ENCODE measurements around the gene SPART.
"Not testable (repeated sequence)": the region's sequence is repeated elsewhere in the genome, so short reads cannot be mapped to it uniquely, and the experiment has no call there.

SPART gene

DNA sequence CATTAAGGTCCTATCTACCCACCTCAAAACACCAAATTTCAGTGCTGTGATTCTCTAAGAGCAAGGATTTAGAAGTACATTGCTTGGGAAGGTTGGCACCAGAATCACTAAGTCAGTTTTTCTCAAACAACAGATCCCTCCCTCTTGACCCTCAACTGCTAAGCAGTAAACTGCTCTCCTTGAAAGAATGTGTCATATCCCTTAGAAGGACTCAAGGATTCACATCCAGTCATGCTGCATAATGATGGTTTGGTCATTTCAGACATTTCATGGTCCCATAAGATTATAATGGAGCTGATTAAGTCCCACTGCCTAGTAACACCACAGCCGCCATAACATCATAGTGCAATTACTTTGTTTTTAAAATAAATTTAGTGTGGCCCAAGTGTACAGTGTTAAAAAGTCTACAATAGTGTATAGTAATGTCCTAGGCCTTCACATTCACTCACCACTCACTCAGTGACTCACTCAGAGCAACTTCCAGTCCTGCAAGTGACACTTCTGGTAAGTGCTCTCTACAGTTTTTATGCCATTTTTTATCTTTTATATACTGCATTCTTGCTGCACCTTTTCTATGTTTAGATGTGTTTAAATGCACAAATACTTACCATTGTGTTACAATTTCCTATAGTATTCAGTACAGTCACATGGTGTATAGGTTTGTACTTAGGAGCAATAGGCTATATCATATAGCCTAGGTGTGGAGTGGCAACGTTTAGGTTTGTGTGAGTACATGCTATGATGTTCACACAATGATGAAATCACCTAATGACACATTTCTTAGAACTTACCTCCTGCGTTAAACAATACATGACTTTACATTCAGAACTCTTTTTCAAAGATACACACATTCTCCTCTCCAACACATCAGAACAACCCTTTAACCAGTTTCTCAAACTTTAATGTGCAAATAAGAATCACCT, 32.9 kb downstream of the SPART start:
- H3K27me3 ChIP-seq (replicated peaks; ENCODE audit: control insufficient read depth, insufficient read depth, low read length), result no peaks in the 10 kb centered on the region
- DNase-seq (ENCODE audit: extremely low read depth, insufficient read length), result no peak
- TF ChIP-seq, protein P1, sequence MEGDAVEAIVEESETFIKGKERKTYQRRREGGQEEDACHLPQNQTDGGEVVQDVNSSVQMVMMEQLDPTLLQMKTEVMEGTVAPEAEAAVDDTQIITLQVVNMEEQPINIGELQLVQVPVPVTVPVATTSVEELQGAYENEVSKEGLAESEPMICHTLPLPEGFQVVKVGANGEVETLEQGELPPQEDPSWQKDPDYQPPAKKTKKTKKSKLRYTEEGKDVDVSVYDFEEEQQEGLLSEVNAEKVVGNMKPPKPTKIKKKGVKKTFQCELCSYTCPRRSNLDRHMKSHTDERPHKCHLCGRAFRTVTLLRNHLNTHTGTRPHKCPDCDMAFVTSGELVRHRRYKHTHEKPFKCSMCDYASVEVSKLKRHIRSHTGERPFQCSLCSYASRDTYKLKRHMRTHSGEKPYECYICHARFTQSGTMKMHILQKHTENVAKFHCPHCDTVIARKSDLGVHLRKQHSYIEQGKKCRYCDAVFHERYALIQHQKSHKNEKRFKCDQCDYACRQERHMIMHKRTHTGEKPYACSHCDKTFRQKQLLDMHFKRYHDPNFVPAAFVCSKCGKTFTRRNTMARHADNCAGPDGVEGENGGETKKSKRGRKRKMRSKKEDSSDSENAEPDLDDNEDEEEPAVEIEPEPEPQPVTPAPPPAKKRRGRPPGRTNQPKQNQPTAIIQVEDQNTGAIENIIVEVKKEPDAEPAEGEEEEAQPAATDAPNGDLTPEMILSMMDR (IDR thresholded peaks at IDR 0.05; ENCODE audit: insufficient read depth, low read length, poor library complexity, severe bottlenecking), result no peak
- no peaks in the 10 kb centered on the region for H3K36me3 ChIP-seq (ENCODE audit: control insufficient read depth, insufficient read depth, low read length)
- H3K4me3 ChIP-seq (replicated peaks; ENCODE audit: low read depth, low read length), result no peak overlapping the region

DNA sequence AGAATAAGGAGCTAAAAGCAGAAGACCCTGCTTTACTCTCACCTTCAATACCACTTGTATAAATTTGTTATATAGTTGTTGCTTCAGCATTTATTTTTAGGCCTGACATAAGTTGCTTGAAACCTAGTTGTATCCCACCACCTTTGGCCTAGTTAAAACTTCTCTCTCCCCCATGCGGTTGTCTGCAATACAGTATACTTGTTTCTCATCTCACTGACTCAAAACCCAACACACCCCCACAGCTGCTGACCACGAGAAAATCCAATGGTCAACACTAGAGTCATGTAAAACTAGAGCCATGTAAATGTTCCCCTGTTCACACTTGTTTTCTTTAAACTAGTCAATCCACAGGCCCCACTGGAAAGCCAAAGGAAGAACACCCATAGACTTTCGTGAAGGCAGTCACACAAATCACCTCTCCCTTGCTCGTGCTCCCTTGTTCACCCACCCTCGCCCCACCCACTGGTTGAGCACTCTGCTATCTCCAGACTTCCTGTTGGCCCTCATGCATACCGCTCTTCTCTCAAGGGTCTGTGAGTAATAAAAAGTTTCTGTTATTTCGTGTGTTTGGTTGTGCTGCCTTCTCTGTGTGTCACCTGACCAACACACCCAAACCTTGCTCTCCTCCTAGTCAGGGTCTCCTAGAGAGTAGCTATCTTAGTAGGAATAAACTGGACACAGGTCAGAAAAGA, 35.6 kb downstream of the SPART start:
- TF ChIP-seq, protein P1 (IDR thresholded peaks at IDR 0.05; ENCODE audit: insufficient read depth, low read length, poor library complexity, severe bottlenecking), result no peak
- no peak overlapping the region for H3K4me3 ChIP-seq (replicated peaks; ENCODE audit: low read depth, low read length)
- no peaks in the 10 kb centered on the region for H3K27me3 ChIP-seq (replicated peaks; ENCODE audit: control insufficient read depth, insufficient read depth, low read length)
- DNase-seq (ENCODE audit: extremely low read depth, insufficient read length), result no peak
- no peaks in the 10 kb centered on the region for H3K36me3 ChIP-seq (ENCODE audit: control insufficient read depth, insufficient read depth, low read length)

DNA sequence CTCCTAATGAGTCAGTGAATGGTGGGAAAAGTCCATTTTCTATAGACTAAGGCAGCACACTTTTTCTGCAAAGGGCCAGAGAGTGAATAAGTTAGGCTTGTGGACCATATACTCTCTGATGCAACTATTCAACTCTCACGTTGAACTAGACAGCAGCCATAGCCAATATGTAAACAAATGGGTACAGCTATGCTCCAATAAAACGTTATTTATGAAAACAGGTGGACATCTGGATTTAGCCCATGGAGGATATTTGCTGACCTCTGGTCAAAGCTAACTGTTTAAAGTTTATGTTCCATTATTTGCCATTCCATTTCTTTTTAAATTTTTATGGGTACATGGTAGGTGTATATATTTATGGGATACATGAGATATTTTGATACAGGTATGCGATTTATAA, 43.9 kb downstream of the SPART start:
- no peaks in the 10 kb centered on the region for H3K36me3 ChIP-seq (ENCODE audit: control insufficient read depth, insufficient read depth, low read length)
- TF ChIP-seq, protein P1 (IDR thresholded peaks at IDR 0.05; ENCODE audit: insufficient read depth, low read length, poor library complexity, severe bottlenecking), result no peak
- H3K27me3 ChIP-seq (replicated peaks; ENCODE audit: control insufficient read depth, insufficient read depth, low read length), result peaks cover 2% of the 10 kb centered on the region; the same call in 1 of the 2 replicates
- H3K4me3 ChIP-seq (replicated peaks; ENCODE audit: low read depth, low read length), result no peak overlapping the region
- DNase-seq (ENCODE audit: extremely low read depth, insufficient read length), result no peak

DNA sequence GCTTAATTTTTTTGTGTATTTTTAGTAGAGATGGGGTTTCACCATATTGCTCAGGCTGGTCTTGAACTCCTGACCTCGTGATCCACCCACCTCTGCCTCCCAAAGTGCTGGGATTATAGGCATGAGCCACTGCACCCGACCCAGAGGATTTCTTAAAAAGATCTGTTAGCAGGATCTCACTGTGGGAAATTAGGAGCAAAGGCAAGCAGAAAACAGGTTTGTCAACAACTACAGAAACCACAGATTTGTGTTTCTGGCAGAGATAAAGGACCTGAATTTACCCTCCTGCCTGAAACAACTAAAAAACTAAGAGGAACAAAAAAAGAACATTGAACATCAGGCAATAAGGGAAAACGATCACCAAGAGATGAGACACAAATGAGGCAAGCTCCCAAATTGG, 46.7 kb downstream of the SPART start:
- H3K4me3 ChIP-seq (replicated peaks; ENCODE audit: low read depth, low read length); H3K36me3 ChIP-seq (ENCODE audit: control insufficient read depth, insufficient read depth, low read length); DNase-seq (ENCODE audit: extremely low read depth, insufficient read length); H3K27me3 ChIP-seq (replicated peaks; ENCODE audit: control insufficient read depth, insufficient read depth, low read length): not testable (repeated sequence)

DNA sequence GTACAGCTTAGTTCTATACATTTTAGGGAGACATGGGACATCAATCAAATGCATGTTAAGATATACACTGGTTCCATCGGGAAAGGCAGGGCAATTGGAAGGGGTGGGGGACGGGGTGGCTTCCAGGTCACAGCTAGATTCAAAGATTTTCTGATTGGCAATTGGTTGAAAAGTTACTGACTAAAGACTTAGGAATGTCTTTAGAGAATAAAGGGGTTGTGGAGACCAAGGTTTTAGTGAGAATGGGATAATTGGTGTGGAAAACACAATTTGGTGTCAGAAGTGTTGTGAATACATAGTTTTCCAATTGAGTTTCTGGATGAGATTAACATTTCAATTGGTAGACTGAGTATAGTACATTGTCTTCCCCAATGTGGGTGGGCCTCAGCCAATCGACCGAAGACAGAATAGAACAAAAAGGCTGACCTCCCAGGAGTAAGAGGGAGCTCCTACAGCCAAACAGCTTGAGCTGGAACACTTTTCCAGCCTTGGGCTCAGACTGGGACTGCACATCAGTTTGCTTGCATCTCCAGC, 47.6 kb downstream of the SPART start:
- peaks cover 2% of the 10 kb centered on the region; the same call in 1 of the 2 replicates for H3K27me3 ChIP-seq (replicated peaks; ENCODE audit: control insufficient read depth, insufficient read depth, low read length)
- no peak overlapping the region for H3K4me3 ChIP-seq (replicated peaks; ENCODE audit: low read depth, low read length)
- TF ChIP-seq, protein P1 (IDR thresholded peaks at IDR 0.05; ENCODE audit: insufficient read depth, low read length, poor library complexity, severe bottlenecking), result no peak
- H3K36me3 ChIP-seq (ENCODE audit: control insufficient read depth, insufficient read depth, low read length), result no peaks in the 10 kb centered on the region
- DNase-seq (ENCODE audit: extremely low read depth, insufficient read length), result no peak
